Neural crest cell (in vitro differentiated cells): ENCODE measurements around the gene POLR2C. TPM values are rescaled to one million over a fixed set of nuclear protein-coding genes. Genes with fewer than 3 reads are reported as not detected.
A peak's percentile ranks its signal among the peaks of the same experiment; 100 is the strongest.

Experiments
- DNase-seq: peaks from one replicate; pipeline ENCODE4 v3.0.0; 2021; ENCODE audit warnings: low read depth, mixed read lengths, low spot score
- H3K27ac Mint-ChIP-seq: one replicate; pipeline ENCODE4 v1.8.0; 2021; ENCODE audit warnings: mild to moderate bottlenecking, mixed read lengths; ENCODE audit not compliant: unreplicated experiment
- H3K27me3 Mint-ChIP-seq: 2 replicates; pipeline ENCODE4 v1.8.0; 2021; ENCODE audit warnings: low read depth, mild to moderate bottlenecking, mixed read lengths
- H3K36me3 Mint-ChIP-seq: 2 replicates; pipeline ENCODE4 v1.8.0; 2021; ENCODE audit warnings: low read depth, mild to moderate bottlenecking, mixed read lengths
- H3K4me1 Mint-ChIP-seq: 2 replicates; pipeline ENCODE4 v1.8.0; 2021; ENCODE audit warnings: mixed read lengths
- H3K4me3 Mint-ChIP-seq: one replicate; pipeline ENCODE4 v1.8.0; 2021; ENCODE audit warnings: mild to moderate bottlenecking, mixed read lengths
- H3K9me3 Mint-ChIP-seq: 2 replicates; pipeline ENCODE4 v1.8.0; 2021; ENCODE audit warnings: mixed read lengths
- total RNA-seq: library from RNA; stranded (reverse); gene quantifications from 2 replicates; pipeline ENCODE4 v1.2.1, GENCODE V29; 2021
- TF ChIP-seq, protein P1 (sequence below): fragments of 200-600 bp; sonication (generic); conservative IDR thresholded peaks from 2 replicates; pipeline ENCODE4 v1.5.0; 2021; ENCODE audit warnings: antibody characterized with exemption, mild to moderate bottlenecking

POLR2C gene
- total RNA-seq, 1 donor from 2014 or later: 74.0 TPM

GRCh38 chr16:57509231-57509923, 46.9 kb downstream of the POLR2C start:
- Mint-ChIP-seq H3K4me3 (no peak overlapping the region), H3K27ac (no peak overlapping the region), H3K27me3 (no peaks in the 10 kb centered on the region), H3K9me3 (no peaks in the 10 kb centered on the region), H3K36me3 (no peaks in the 10 kb centered on the region), H3K4me1 (peaks cover 28% of the 10 kb centered on the region)
- TF ChIP-seq, protein P1, sequence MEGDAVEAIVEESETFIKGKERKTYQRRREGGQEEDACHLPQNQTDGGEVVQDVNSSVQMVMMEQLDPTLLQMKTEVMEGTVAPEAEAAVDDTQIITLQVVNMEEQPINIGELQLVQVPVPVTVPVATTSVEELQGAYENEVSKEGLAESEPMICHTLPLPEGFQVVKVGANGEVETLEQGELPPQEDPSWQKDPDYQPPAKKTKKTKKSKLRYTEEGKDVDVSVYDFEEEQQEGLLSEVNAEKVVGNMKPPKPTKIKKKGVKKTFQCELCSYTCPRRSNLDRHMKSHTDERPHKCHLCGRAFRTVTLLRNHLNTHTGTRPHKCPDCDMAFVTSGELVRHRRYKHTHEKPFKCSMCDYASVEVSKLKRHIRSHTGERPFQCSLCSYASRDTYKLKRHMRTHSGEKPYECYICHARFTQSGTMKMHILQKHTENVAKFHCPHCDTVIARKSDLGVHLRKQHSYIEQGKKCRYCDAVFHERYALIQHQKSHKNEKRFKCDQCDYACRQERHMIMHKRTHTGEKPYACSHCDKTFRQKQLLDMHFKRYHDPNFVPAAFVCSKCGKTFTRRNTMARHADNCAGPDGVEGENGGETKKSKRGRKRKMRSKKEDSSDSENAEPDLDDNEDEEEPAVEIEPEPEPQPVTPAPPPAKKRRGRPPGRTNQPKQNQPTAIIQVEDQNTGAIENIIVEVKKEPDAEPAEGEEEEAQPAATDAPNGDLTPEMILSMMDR: no peak
- no peak for DNase-seq

- Mint-ChIP-seq H3K27me3 (no peaks in the 10 kb centered on the region), H3K27ac (peak overlapping the region; percentile 12), H3K4me1 (peaks cover 29% of the 10 kb centered on the region), H3K9me3 (no peaks in the 10 kb centered on the region), H3K4me3 (no peak overlapping the region), H3K36me3 (no peaks in the 10 kb centered on the region)
- TF ChIP-seq, protein P1: no peak
- DNase-seq: no peak
Observed at GRCh38 chr16:57510016-57510871, 47.8 kb downstream of the POLR2C start.

DNA sequence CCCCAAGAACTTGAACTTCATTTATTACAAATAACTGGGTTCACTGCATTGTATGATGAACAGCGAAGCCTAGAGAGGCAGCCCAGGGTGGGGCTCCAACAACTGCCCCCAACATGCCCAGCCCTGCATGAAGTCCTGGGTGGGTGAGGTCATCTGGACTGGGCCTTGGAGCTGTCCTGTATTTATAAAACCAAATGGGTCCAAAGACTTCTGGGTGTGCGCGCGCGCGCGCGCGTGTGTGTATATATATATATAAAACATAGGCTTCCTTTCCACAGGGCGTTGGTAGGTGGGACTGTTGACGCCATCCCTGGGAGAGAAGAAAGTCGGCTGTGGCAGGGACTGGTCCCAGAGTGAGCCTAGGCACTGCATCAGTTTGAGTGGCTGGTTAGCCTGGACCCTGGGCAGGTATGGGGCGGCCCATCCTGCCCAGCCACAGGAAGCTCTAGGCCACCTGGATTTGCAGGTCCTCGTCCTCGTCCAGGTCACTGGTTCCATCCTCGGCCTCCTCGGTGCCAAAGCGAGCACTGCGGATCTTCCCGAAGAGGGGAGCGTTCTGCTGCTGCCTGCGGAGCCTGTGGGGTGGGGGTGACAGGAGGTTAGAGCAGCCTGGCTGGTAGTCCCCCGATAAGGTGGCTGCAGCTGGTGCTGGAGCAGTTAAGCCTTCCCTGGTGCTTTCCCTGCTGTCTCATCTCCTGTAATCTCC, 50.0 kb downstream of the POLR2C start:
- no peaks in the 10 kb centered on the region for H3K27me3 Mint-ChIP-seq
- TF ChIP-seq, protein P1: no peak
- H3K4me3 Mint-ChIP-seq: no peak overlapping the region
- no peaks in the 10 kb centered on the region for H3K36me3 Mint-ChIP-seq
- no peak for DNase-seq
- H3K4me1 Mint-ChIP-seq: peaks cover 36% of the 10 kb centered on the region
- H3K27ac Mint-ChIP-seq: no peak overlapping the region
- H3K9me3 Mint-ChIP-seq: no peaks in the 10 kb centered on the region

- no peak overlapping the region for H3K27ac Mint-ChIP-seq
- TF ChIP-seq, protein P1: no peak
- no peaks in the 10 kb centered on the region for H3K36me3 Mint-ChIP-seq
- H3K27me3 Mint-ChIP-seq: no peaks in the 10 kb centered on the region
- H3K4me1 Mint-ChIP-seq: peaks cover 34% of the 10 kb centered on the region
- peak overlapping the region; percentile 44 for H3K4me3 Mint-ChIP-seq
- DNase-seq: no peak
- no peaks in the 10 kb centered on the region for H3K9me3 Mint-ChIP-seq
Observed at GRCh38 chr16:57513371-57514102, 51.1 kb downstream of the POLR2C start.

DNA sequence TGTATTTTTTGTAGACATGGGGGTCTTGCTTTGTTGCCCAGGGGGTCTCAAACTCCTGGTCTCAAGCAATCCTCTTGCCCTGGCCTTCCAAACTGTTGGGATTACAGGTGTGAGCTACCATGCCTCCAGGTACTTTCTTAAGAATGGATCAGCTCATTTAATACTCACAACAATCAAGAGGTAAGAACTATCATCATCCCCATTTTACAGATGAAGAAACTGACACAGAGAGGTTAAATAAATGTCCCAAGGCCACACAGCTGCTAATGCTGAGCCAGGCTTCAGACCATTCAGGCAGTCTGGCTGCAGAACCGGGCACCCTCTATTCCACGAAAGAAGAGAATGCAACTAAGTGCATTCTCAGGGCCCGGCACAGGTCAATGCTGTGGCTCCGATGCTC, 51.9 kb downstream of the POLR2C start:
- Mint-ChIP-seq H3K9me3 (no peaks in the 10 kb centered on the region), H3K4me3 (no peak overlapping the region), H3K4me1 (peaks cover 32% of the 10 kb centered on the region), H3K36me3 (no peaks in the 10 kb centered on the region), H3K27me3 (no peaks in the 10 kb centered on the region), H3K27ac (no peak overlapping the region)
- TF ChIP-seq, protein P1: no peak
- DNase-seq: no peak
